SU-DHL-6 (cell line): ENCODE data around the gene SEC24B.

Source experiments
- H2AFZ ChIP-seq: fragments of 200-600 bp; sonication (generic); 2 replicates; pipeline ENCODE4 v1.6.1; 2014; ENCODE audit warnings: low read depth, mild to moderate bottlenecking, moderate library complexity, mixed read lengths, antibody characterized with exemption, low read length; ENCODE audit not compliant: severe bottlenecking
- H3F3A ChIP-seq: fragments of 200-600 bp; shearing (Covaris generic); 2 replicates; pipeline ENCODE4 v1.6.0; 2016; ENCODE audit warnings: antibody characterized with exemption, mild to moderate bottlenecking; ENCODE audit not compliant: insufficient read depth
- H3K27ac ChIP-seq: fragments of 200-600 bp; sonication (generic); 2 replicates; pipeline ENCODE4 v1.5.1; 2016; ENCODE audit warnings: low read depth, mild to moderate bottlenecking, low read length, moderate library complexity, mixed read lengths
- H3K27me3 ChIP-seq: fragments of 200-600 bp; sonication (generic), shearing (Covaris generic); 2 replicates; pipeline ENCODE4 v1.6.0; 2014; ENCODE audit warnings: mild to moderate bottlenecking, low read length
- H3K36me3 ChIP-seq: fragments of 200-600 bp; sonication (generic); 2 replicates; pipeline ENCODE4 v1.6.1; 2014; ENCODE audit warnings: mild to moderate bottlenecking, low read length, mixed read lengths
- H3K4me2 ChIP-seq: fragments of 300-600, 200-600 bp; shearing (Covaris generic), sonication (generic); 2 replicates; pipeline ENCODE4 v1.6.0; 2014; ENCODE audit warnings: low read length, low read depth, mild to moderate bottlenecking; ENCODE audit not compliant: poor library complexity, severe bottlenecking
- H3K4me3 ChIP-seq: fragments of 200-600 bp; sonication (generic); 2 replicates; pipeline ENCODE4 v1.5.1; 2014; ENCODE audit warnings: antibody characterized with exemption, low read length, mild to moderate bottlenecking, mixed read lengths; ENCODE audit not compliant: insufficient read depth, poor library complexity, severe bottlenecking
- H3K79me2 ChIP-seq: fragments of 200-600 bp; sonication (generic); 2 replicates; pipeline ENCODE4 v1.6.1; 2014; ENCODE audit warnings: mild to moderate bottlenecking, low read length, moderate library complexity; ENCODE audit not compliant: insufficient read depth
- H3K9ac ChIP-seq: fragments of 200-600 bp; sonication (generic); 2 replicates; pipeline ENCODE4 v1.7.0; 2014; ENCODE audit warnings: mild to moderate bottlenecking, low read length
- H3K9me2 ChIP-seq: fragments of 200-600 bp; sonication (generic); replicated peaks from 2 replicates; pipeline ENCODE4 v1.6.1; 2014; ENCODE audit warnings: low read length; ENCODE audit not compliant: insufficient read depth
- H3K9me3 ChIP-seq: fragments of 200-600 bp; sonication (generic); 2 replicates; pipeline ENCODE4 v1.6.1; 2014; ENCODE audit warnings: low read length, mixed read lengths; ENCODE audit not compliant: insufficient read depth
- H4K20me1 ChIP-seq: fragments of 200-600 bp; sonication (generic); 2 replicates; pipeline ENCODE4 v1.6.1; 2014; ENCODE audit warnings: low read depth, mild to moderate bottlenecking, antibody characterized with exemption, low read length, moderate library complexity, mixed read lengths
- CTCF ChIP-seq: fragments of 200-600 bp; sonication (generic); IDR thresholded peaks from one replicate; pipeline ENCODE4 v1.5.1; 2017; ENCODE audit warnings: antibody characterized with exemption, mild to moderate bottlenecking, low read length, moderate library complexity; ENCODE audit not compliant: insufficient read depth, poor library complexity, severe bottlenecking
- EZH2phosphoT487 ChIP-seq: fragments of 200-600 bp; sonication (generic), shearing (Covaris generic); conservative IDR thresholded peaks from 2 replicates; pipeline ENCODE4 v1.6.1; 2018; ENCODE audit warnings: mild to moderate bottlenecking, antibody characterized with exemption, low read length, moderate library complexity, mixed read lengths

Gene SEC24B

GRCh38 chr4:109552237-109552636 lies 118.6 kb downstream of the SEC24B start:
- Histone ChIP-seq H3K9me2 (no peaks in the 10 kb centered on the region), H3K4me2 (no peak overlapping the region), H3K79me2 (no peaks in the 10 kb centered on the region), H3K27ac (no peak overlapping the region), H3K9me3 (no peaks in the 10 kb centered on the region), H3F3A (no peaks in the 10 kb centered on the region), H3K4me3 (no peak overlapping the region), H3K9ac (no peak overlapping the region), H3K36me3 (no peaks in the 10 kb centered on the region), H2AFZ (no peak overlapping the region), H3K27me3 (no peaks in the 10 kb centered on the region), H4K20me1 (no peaks in the 10 kb centered on the region)
- no peak for TF ChIP-seq EZH2phosphoT487
- TF ChIP-seq CTCF, result no peak

- no peaks in the 10 kb centered on the region for H3K79me2 ChIP-seq
- H3K4me3 ChIP-seq, result no peak overlapping the region
- H3K36me3 ChIP-seq, result no peaks in the 10 kb centered on the region
- TF ChIP-seq EZH2phosphoT487 (no peak), CTCF (no peak)
- no peaks in the 10 kb centered on the region for H4K20me1 ChIP-seq
- H2AFZ ChIP-seq, result no peak overlapping the region
- no peak overlapping the region for H3K9ac ChIP-seq
- H3K4me2 ChIP-seq, result no peak overlapping the region
- H3K9me3 ChIP-seq, result no peaks in the 10 kb centered on the region
- no peaks in the 10 kb centered on the region for H3K27me3 ChIP-seq
- H3K9me2 ChIP-seq, result no peaks in the 10 kb centered on the region
- no peaks in the 10 kb centered on the region for H3F3A ChIP-seq
- H3K27ac ChIP-seq, result no peak overlapping the region
Measured at GRCh38 chr4:109553130-109553529, 119.5 kb downstream of the SEC24B start.

DNA sequence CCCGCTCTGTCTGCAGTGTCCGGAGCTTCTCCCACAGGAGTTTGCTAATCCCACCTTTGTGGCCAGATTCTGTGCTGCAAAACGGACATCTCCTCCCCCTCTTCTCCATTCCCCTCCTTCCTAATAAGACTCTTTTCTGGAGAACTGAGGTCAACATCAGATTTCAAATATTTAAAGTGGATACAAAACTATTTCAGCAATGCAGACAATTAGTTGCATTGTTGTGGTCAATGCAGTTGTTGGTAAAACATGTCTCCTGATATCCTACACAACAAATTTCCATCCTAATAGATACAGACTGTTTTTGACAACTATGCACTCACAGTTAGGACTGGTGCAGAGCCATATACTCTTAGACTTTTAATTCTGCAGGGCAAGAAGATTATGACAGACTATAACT lies 121.4 kb downstream of the SEC24B start:
- H2AFZ ChIP-seq, result no peak overlapping the region
- H3K27ac ChIP-seq, result no peak overlapping the region
- no peaks in the 10 kb centered on the region for H3F3A ChIP-seq
- no peaks in the 10 kb centered on the region for H3K9me3 ChIP-seq
- H3K9me2 ChIP-seq, result no peaks in the 10 kb centered on the region
- H3K4me2 ChIP-seq, result no peak overlapping the region
- H3K79me2 ChIP-seq, result no peaks in the 10 kb centered on the region
- TF ChIP-seq EZH2phosphoT487, result no peak
- TF ChIP-seq CTCF, result no peak
- no peaks in the 10 kb centered on the region for H3K36me3 ChIP-seq
- no peaks in the 10 kb centered on the region for H4K20me1 ChIP-seq
- H3K4me3 ChIP-seq, result no peak overlapping the region
- no peak overlapping the region for H3K9ac ChIP-seq
- no peaks in the 10 kb centered on the region for H3K27me3 ChIP-seq
